ENCODE measurements around the gene POM121.
"Not testable (repeated sequence)": the region's sequence is repeated elsewhere in the genome, so short reads cannot be mapped to it uniquely, and the experiment has no call there.

Gene POM121

DNA sequence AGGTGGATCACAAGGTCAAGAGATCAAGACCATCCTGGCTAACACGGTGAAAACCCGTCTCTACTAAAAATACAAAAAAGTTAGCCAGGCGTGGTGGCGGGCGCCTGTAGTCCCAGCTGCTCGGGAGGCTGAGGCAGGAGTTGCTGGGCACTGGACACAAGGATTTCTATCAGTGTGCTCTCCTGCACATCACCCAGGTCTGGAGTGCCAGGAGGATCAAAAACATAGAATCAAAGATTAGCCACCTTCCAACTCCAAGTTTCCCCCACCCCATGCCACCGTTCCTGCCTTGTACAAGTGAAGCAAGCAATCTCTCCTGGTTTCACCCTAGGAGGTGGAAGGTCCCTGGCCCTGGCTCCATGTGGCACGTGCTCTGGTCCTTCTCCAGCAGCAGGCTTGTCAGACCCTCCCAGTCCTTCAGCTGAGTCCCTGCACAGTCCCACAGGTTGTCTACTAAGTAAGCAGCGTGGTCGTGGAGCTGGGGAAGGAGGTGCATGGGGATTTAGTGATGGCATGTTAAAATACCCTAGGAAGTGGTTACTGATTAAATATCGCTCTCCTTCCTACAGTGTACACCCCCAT is 73.1 kb downstream of the POM121 start:
- DNase-seq = not testable (repeated sequence)
